Measurements from ENCODE around the gene CARD19.

Gene CARD19, protein sequence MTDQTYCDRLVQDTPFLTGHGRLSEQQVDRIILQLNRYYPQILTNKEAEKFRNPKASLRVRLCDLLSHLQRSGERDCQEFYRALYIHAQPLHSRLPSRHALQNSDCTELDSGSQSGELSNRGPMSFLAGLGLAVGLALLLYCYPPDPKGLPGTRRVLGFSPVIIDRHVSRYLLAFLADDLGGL

DNA sequence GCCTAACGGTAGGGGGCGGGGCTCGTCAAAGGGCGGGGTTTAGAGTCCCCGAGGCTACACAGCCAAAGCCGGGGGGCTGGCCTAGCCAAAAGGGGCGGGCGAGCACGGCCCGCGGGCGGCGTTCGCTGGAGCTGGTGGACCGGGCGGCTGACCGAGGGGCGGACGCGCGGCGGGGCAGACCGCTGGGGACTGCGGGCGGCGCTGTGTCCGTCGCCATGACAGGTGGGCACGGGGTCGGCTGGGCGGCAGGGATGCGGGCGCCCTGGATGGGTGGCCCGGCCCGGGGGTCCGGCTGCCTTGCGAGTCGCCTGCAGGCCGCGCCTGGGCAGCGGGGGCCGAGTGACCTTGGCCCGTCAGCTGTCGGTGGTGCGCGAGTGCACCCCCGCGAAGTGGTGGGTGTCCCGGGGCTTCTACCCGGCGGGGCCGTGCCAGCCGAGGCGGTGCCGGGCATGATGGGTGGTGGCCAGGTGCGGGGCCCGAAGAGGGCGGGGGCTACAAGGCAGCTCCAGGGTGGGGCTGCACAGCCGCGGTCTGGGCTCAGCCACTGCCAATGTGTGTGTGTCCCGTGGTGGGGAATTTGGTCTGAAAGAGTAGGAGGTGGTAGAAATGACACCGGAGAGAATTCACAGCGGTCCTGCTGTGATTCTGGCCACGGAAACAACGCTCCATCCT is at the start of gene CARD19:
CARD19 (plus strand) TSS at position 87 of the 672 bp plus-strand sequence; CDS start at position 216, 129 bp downstream.
- DNase-seq, result peak in 21 of 58 donors; percentile 35 to 76 (median 61)

DNA sequence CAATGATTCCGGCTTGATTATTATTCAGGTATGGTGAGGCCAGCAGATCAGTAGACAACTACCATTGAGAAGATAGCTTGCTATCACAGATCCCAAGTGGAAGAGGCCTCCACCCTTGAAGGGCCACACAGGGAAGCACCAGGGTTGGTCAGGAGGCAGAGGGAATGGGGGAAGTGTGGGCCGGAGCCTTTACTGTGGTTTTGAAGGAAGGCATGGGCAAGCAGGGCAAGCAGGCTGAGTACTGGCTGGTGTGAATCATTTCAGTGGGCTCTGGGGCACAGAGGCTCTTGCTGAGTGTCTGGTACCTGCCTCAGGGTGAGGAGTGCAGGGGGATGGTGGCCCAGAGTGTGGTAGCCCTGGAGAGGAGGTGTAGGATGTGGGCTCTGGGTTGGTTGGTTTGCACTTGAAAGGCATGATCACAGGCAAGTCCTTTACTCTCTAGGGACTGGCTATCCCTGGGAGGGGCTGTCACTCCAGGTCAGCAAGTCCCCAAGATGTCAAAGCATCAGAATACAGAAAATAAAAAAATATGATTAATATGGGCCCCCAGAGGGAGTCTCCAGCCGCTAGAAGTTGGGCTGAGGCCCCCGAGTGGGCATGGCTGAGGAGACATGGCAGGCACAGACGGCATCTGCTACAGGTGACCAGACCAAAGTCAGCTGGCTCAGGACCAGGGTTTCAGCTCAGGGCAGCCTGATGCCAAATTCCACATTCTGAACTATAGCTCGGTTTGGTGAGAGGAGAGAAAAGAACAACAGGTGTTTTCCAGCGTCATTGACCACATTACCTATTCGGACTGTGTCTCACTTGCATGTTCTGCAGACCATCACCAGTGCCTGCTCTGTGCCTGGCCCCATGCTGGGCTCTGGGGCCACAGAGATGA is 47.2 kb upstream of the CARD19 start:
- no peak for DNase-seq

DNA sequence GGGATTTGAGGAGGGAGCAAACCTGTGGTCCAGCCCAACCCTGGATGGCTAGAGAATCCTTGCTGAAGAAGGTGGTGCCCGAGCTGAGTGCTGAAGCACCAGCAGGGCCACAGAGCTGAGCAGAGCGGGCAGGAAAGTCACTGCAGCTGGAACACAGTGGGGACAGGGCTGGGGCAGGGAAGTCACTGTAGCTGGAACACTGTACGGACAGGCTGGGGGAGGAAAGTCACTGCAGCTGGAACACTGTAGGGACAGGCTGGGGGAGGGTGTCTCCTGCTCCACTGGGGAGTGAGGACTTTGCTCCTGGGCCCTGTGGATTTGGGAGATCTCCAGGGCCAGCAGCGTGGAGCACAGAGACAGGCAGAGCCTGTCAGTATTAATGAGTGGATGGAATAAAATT is 46.5 kb upstream of the CARD19 start:
- no peak for DNase-seq

DNA sequence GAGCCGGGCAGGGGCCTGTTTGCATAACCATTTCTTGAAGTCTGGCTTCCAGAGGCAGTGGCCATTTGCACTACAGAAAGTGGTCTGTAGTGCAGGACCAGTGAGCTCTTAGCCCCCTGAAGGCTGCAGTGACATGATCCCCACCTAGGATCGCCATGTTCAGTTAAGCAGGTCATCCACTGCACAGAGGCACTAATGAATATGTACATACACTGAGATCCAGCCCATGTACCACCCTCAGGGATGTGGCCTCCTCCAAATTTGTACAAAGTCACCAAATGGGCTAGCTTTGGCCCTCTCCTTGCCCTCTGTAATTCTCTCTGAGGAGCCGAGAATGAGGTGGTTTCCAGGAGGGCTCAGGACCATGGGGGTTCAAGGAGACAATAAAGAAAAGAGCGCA is 45.8 kb upstream of the CARD19 start:
- no peak for DNase-seq

DNA sequence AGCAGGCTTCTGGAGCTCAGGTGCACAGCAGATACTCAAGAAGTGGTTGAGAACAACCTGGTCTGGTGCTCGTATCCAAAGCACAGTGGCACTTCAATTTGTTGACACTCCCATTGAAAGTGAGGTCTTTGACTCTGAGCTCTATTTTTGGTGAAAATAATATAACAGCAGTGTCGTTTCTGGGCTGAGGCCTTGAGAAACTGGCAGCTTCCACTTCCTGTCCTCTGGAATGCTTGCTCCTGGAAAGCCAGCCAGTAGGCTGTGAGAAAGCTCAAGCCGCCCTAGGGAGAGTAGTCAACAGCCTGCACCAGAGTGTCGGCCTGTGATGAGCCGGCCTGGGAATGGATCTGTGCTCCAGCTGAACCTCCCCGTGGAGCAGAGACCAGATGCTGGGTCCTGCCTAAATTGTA is 44.3 kb upstream of the CARD19 start:
- no peak for DNase-seq

DNA sequence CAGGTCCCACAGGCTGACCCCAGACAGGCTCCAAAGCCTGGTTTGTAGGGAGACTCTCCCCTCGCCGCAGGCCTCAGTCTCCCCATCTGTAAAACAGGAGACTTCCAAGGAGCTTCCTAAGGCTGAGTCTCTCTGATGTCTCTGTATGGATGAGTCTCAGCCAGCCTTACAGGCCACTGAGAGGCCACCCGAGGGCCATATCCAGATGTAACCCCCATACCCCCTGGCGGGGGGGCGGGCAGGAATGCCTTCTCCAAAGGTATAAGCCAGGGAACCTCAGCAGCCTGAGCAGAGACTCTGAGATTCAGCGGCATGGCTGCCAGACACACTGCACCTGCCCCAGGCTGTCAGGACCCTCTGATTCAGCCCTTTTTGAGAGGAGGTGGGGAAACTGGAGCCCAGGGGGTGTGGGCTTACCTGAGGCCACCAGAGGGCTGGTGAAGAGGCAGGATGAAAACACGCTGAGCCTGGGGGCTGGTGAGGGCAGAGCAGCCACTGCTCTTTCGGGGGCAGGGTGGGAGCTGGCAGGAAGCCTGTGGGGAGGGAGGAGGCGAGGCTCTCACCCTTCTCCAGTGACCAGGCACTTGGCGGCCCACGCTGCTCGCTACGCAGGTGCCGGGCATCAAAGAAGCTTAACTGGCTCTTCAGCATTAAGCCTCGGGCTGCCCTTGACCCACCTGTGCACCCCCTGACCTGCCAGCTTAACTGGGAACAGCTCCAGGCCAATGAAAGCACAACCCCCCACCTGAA is 43.1 kb upstream of the CARD19 start:
- DNase-seq, result no peak

DNA sequence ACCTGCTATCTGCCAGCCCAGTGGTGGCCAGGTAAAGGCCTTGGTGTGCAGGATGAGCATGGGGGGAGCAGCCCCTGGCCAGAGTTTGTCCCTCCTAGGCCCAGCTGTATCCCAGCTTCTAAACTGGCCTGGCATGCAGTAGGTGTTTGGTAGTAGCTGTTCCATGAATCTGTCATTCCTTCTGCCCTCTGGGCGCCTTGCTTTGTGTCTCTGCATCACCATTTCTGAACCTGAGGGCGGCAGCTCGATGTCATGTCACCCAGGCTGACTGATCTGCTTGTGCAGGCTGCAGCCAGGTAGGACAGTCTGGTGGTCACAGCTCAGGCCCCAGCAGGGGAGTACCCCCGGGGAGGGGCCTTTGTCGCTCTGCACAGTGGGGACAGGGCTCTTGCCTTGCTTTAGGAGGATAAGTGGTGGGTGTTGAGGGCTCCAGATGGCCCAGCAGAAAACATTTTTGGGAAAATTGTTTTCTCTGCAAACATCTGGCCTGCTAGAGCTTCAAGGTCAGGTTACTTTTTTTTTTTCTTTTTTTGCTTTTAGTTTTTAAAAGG is 42.2 kb upstream of the CARD19 start:
- no peak for DNase-seq

DNA sequence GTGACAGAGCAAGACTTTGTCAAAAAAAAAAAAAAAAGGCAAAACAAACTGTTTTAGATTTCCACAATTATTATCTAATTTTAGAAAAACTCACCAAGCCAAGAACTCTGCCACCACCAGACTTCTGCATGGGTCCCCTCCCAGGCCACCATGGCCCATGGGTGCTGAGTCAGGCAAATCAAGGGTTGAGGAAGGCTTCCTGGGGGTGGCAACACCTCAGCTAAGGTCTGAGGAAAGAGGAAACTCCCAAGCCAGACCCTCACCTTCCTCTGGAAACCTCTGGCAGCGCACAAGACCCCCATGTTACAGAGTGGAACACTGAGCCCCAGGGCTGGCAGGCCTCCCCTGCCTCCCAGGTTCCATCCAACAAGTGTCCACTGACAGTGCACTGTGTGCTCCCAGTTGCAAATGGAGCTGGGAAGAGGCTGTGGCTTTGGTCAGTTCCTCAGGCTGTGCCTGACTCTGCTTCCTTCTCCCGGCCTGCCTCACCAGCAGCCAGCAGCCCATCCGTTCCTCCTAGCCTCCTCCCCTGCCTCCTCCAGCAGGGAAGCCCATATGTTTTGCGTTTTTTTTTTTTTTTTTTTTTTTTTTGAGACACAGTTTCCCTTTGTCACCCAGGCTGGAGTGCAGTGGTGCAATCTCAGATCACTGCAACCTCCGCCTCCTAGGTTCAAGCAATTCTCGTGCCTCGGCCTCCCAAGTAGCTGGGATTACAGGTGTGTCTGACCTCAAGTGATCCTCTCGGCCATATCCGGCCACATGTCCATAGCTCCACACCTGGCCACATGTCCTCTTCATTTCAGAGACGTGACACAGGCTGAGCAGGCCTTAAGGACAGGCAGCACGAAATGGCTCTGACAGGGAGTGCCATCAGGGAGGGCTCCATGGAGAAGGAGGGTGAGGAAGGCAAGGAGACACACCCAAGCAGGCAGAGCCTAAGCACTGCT is 41.0 kb upstream of the CARD19 start:
- DNase-seq, result no peak

DNA sequence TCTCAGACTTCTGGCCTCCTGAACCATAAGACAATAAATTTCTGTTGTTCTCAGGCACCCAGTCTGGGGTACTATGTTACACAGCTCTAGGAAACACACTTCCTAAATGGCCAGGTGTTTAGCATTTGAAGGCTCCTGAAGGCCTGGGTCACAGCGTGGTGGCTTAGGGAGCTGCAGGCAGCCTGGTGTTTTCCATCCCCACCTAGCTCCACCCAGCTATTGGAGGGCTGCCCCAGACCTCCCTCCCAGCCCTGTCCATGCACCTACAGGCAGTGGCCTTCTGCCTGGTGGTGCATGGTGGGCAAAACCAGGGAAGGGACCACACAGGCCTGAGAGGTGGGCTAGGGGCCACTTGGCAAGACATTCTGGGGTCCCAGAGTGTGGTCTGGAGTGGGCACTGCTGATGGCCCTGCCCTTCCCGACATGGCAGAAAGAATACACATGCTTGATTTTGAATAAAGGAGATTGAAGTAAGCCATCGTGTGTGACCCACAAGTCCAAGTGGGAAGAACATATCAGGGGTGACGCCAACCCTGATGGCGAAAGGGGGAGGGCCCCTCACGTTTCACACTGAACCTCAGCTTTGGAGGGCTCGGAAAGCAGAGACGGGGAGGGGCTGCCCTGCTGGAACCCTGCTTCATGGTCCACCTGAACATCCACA is 38.8 kb upstream of the CARD19 start:
- no peak for DNase-seq

DNA sequence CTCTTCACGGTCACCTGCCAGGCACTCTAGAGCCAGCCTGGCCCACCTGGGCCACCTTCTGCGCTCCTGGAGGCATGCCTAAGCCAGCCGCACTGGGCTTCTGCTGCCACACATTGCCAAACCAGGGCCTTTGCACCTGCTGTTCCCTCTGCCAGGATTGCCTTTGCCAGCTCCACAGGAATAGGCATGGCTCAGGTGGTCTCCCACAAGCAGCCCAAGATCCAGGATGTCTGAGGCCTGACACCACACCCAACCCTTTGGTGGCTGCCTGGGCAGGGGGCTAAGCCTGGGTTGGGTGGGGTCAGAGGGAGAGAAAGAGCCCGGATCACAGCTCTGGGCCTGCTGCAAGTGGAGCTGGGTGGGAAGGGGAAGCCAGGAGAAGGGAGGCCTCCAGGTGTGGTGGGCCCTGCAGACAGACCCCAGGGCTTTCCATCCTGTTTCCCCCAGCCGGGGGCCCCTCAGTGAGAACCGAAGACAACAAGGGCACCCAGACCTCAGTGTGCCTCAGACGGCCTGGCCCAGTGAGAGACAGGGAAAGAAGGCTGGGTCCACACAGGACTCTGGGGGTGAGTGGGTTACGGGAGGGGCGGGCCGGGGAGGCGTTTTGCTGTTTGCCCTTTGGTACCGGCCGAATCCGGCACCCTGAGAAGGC is 38.2 kb upstream of the CARD19 start:
- no peak for DNase-seq

DNA sequence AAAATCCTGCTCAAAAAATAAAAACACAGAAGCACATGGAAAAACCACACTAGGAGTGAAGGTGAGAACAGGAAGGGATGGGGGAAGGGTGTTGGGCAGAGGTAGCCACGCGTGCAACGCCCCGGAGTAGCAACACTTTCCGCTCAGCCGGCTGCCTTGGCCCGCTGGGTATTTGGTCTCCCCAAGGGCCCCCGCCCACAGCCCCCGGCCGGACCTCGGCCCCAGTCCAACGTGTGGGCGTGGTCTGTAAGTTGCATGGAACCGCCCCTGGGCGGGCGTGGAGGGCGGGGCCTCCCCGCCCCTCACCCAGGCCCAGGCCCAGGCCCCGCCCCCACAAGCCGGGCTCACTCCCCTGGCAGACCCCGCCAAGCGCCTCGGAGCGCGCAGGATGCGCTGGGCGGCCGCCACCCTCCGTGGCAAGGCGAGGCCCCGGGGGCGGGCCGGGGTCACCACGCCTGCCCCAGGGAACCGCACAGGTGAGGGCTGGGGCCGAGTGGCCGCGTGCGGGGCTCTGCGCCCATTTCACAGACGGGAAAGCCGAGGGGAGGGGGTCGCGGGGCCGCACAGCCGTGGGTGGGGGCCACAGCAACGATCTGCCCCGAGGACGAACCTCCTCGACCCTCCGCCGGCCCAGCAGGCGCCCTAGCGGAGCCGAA is 37.5 kb upstream of the CARD19 start, which contains the start of gene SUSD3:
SUSD3 (plus strand) TSS at position 347 of the 656 bp plus-strand sequence; CDS start at position 389, 42 bp downstream.
- DNase-seq, result peak in 8 of 58 donors; percentile 7 to 40 (median 19)

DNA sequence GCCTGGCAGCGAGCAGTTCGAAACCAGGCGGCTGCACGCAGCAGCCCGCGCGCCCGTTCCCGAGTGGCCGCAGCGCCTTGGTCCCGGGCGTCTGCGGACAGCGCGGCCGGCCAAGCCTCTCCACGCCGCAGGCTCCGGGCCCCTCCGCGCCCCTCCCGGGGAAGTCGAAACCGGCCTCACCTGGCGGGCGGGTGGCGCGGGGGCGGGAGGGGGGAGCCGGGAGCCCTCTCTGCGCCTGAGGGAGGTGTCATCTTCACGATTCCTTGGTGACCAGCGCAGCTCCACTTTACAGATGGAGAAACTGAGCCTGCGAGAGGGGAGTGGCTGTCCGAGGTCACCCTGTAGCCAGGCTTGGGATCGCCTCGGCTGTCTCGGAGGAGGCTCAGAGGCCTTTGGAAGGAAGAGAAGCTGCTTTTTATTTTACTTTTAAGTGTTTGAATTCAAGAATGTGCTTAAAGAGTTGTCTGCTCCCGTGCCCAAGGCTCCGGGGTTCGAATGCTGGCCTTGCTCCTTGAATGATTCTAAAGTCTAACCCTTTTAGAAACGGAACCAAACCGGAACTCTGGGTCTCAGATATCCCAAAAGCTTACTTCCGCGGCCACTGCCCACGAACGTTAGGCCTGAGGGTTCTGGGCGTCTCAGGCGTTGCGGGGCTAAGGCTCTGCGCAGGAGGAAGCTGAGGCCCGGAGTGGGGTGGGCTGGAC is 36.9 kb upstream of the CARD19 start:
- DNase-seq, result peak in 3 of 58 donors; percentile 11 to 21 (median 18)

DNA sequence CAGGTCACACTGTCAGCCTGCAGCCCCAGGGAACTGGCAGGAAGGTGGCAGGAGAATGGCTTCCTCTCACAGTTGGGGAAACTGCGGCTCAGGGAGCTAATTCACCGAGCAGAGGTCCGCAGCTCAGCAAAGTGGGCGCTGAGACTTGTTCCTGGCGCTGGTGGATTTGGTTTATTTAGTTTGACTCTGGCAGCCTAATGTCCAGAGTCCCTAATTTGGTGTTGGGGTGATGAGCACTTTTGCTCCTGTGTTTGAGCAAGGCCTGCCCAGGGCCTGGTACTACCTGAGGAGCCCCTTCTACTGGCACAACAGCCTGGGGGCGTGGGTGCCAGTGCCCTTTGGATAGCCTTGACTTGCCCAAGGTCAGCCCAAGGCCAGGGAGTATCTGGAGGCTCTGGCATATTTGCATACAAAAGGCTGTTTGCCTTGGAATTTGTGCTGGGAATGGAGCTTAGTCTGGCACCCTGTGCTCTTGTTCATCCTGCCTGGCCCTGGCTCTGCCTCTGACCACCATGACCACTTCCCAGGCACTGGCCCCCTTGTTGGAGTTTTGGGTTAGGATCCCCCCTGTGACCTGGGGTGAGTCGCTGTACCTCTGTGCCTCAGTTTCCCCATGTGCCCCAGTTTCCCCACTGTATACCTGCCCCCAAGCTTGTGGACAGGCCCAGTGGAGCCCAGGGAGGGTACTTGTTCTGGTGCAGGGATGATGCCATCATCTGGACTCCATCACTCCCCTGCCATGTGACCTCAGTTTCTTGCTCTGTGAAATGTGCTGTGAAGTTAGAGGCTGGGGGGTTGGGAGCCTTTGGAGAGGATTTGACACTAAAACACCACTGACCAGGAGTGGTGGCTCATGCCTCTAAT is 36.1 kb upstream of the CARD19 start:
- no peak for DNase-seq

DNA sequence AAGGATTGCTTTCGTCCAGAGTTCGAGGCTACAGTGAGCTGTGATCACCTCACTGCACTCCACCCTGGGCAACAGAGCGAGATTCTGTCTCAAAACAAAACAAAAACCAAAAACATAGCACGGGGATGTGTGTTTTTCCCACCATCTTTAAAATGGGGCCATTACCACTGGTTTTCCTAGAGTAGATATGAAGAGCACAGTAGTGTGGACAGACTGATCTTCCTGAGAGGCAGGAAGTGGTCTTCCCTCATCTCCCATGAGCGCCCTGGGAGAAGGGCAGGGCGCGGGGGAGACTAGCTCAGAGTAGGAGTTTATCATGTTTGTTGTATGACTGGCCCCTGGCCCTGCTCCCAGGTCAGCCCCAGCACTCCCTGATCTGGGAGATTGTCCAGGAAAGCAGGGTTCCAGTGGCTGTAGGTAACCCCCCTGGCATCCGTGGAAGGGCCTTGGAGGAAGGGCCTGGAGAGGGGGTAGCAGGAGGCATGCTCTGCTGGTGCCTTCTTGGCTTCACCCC is 35.2 kb upstream of the CARD19 start:
- no peak for DNase-seq

DNA sequence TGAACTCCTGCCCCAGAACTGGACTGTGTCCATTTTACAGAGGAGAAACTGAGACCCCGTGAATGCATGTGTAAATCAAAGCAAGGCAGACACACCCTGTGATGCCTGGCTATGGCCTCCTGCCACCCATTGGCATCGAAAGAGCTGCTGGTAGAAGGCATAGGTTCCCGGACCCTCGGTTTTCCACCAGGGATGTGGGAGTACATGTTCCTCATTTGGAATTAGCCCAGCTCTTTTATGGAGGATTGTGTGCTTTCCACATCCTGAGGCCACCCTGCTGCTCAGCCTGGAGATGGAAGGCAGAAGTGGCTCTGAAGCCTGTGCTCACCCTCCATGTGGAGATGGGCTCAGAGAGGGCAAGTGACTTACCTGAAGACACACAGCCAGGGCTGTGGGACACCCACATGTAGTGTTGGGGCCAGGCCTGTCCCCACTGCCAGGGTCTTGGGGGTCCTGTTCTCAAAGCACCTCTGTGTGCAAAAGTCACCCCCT is 34.7 kb upstream of the CARD19 start:
- no peak for DNase-seq

Measured in anterior cingulate cortex (tissue), 58 donors.